KMS-11 (cell line): ENCODE measurements around the gene TNC.

ENCODE experiments used
- H2AFZ ChIP-seq: fragments of 200-600 bp; sonication (generic); 2 replicates; pipeline ENCODE4 v1.6.1; 2016; ENCODE audit warnings: antibody characterized with exemption, mixed run types, low read depth
- H3K27ac ChIP-seq: fragments of 200-600 bp; sonication (generic); 2 replicates; pipeline ENCODE4 v1.6.1; 2016; ENCODE audit warnings: mild to moderate bottlenecking, mixed run types
- H3K27me3 ChIP-seq: fragments of 200-600 bp; sonication (generic); 2 replicates; pipeline ENCODE4 v1.6.1; 2017; ENCODE audit warnings: mild to moderate bottlenecking, low read depth, mixed run types, moderate library complexity; ENCODE audit not compliant: insufficient read depth
- H3K36me3 ChIP-seq: fragments of 200-600 bp; sonication (generic); 2 replicates; pipeline ENCODE4 v1.6.1; 2017; ENCODE audit warnings: mild to moderate bottlenecking, mixed run types; ENCODE audit not compliant: insufficient read depth
- H3K4me1 ChIP-seq: fragments of 200-600 bp; sonication (generic); 2 replicates; pipeline ENCODE4 v1.6.1; 2016; ENCODE audit warnings: mild to moderate bottlenecking, low read depth, mixed run types; ENCODE audit not compliant: poor library complexity, severe bottlenecking
- H3K4me2 ChIP-seq: fragments of 200-600 bp; sonication (generic); 2 replicates; pipeline ENCODE4 v1.7.0; 2016; ENCODE audit warnings: mild to moderate bottlenecking, mixed run types
- H3K4me3 ChIP-seq: fragments of 200-600 bp; sonication (generic); IDR thresholded peaks from 2 replicates; pipeline ENCODE4 v1.6.1; 2017; ENCODE audit warnings: low read depth, low read length, mixed read lengths; ENCODE audit not compliant: insufficient read depth
- H3K79me2 ChIP-seq: fragments of 200-600 bp; sonication (generic); 2 replicates; pipeline ENCODE4 v1.6.1; 2016; ENCODE audit warnings: low read depth, mixed run types; ENCODE audit not compliant: insufficient read depth
- H3K9ac ChIP-seq: fragments of 200-600 bp; sonication (generic); 2 replicates; pipeline ENCODE4 v1.6.1; 2016; ENCODE audit warnings: mild to moderate bottlenecking, mixed run types
- H4K20me1 ChIP-seq: fragments of 200-600 bp; sonication (generic); 2 replicates; pipeline ENCODE4 v1.6.1; 2016; ENCODE audit warnings: mild to moderate bottlenecking, mixed run types; ENCODE audit not compliant: insufficient read depth
- TF ChIP-seq, protein P1 (sequence below): fragments of 200-600 bp; sonication (generic); conservative IDR thresholded peaks from 2 replicates; pipeline ENCODE4 v1.6.1; 2017; ENCODE audit warnings: low read depth, mild to moderate bottlenecking, antibody characterized with exemption, low read length, moderate library complexity, mixed read lengths

TNC gene

DNA sequence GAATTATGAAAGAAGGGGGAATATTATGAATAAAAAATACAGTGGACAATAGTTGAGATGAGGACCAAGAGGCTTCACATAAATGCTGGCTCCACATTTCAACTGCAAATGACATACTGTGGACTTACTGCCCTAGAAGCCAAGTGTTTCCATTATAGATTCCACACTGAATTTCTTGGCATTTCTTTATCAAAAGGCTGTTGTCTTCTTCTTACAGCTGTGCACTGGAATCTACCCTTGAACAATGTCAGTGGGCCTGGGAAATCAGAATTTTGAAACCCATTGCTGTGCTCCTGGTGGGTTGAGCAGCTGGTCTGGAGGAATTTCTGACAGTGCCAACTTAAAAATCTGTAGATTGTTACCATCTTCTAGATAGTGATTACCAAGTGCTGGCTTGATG lies 49.9 kb downstream of the TNC start:
- Histone ChIP-seq H3K36me3 (no peaks in the 10 kb centered on the region), H3K27ac (no peak overlapping the region), H4K20me1 (no peaks in the 10 kb centered on the region), H3K79me2 (no peaks in the 10 kb centered on the region), H3K4me2 (no peak overlapping the region), H3K27me3 (no peaks in the 10 kb centered on the region), H3K4me1 (no peaks in the 10 kb centered on the region), H3K9ac (no peak overlapping the region), H2AFZ (no peak overlapping the region), H3K4me3 (no peak overlapping the region)
- TF ChIP-seq, protein P1, sequence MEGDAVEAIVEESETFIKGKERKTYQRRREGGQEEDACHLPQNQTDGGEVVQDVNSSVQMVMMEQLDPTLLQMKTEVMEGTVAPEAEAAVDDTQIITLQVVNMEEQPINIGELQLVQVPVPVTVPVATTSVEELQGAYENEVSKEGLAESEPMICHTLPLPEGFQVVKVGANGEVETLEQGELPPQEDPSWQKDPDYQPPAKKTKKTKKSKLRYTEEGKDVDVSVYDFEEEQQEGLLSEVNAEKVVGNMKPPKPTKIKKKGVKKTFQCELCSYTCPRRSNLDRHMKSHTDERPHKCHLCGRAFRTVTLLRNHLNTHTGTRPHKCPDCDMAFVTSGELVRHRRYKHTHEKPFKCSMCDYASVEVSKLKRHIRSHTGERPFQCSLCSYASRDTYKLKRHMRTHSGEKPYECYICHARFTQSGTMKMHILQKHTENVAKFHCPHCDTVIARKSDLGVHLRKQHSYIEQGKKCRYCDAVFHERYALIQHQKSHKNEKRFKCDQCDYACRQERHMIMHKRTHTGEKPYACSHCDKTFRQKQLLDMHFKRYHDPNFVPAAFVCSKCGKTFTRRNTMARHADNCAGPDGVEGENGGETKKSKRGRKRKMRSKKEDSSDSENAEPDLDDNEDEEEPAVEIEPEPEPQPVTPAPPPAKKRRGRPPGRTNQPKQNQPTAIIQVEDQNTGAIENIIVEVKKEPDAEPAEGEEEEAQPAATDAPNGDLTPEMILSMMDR = no peak

DNA sequence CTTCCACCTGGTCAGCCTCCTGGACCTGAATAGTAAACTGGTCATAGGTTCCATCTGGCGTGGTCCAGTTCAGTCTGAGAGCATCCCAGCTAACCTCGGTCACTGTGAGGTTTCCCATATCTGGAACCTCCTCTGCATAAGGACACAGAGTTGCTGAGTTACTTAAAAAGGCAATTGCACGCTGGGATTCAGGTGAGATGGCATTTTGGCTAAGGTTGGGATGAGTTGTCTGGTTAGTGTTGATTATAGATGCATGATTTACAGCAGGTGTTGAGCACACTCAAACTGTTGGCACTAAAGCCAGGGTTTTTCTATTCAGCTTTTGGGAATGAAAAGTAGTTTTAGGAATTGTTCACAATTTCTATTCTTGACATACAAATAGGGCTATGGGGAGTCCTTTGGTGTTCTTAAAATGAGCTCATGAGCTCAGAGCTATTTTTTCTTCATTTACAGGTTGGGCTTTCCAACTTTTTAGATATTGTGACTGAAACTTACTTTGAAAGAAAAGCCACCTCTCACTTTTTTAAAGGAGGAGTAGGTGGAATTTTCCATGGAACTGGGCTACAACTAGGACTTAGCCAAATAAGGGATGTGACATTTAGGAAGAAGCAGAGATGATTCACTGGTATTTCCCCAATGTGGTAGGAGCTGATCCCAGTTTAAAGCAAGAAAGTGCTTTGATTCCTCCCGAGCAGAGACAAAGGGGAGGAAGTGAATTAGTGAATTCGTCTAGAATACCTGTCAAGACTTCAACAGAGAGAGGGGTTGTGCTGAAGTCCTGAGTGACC lies 54.7 kb downstream of the TNC start:
- H3K4me2 ChIP-seq = no peak overlapping the region

DNA sequence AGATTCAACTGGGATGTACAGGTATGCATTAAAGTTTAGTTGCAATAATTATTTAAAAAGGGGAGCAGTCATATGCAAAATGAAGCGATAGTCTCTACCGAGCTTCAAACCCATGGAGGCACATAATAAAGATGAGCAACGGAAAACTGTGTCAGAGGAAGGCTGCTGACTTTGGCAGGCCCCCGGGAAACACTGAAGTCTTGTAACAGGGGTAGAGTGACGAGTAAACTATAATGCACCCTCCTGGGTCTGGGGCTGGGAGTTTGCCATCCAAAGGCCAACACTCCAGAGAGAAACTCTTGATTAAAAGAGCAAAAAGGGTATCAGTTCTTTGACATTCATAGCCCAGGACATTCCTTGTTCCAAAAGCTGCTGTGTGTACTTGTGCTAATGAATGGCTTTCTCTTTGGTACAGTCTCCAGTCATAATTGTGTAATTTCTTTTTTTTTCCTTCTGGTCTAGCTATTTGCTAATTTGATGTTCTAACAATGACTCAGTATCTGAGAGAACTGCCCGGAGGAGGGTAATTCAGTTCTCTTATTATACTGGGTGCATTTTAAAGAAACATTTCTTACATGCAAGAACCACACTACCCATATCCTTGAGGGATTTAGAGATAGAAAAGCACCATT lies 59.2 kb downstream of the TNC start:
- TF ChIP-seq, protein P1 = no peak
- no peaks in the 10 kb centered on the region for H4K20me1 ChIP-seq
- H3K4me3 ChIP-seq = no peak overlapping the region
- H3K36me3 ChIP-seq = no peaks in the 10 kb centered on the region
- no peaks in the 10 kb centered on the region for H3K4me1 ChIP-seq
- H3K9ac ChIP-seq = no peak overlapping the region
- H2AFZ ChIP-seq = no peak overlapping the region
- no peaks in the 10 kb centered on the region for H3K79me2 ChIP-seq
- no peak overlapping the region for H3K27ac ChIP-seq
- no peak overlapping the region for H3K4me2 ChIP-seq
- no peaks in the 10 kb centered on the region for H3K27me3 ChIP-seq

More for the DNA sequence above, 54.7 kb downstream of the TNC start:
- Histone ChIP-seq H4K20me1 (no peaks in the 10 kb centered on the region), H2AFZ (no peak overlapping the region), H3K36me3 (no peaks in the 10 kb centered on the region), H3K79me2 (no peaks in the 10 kb centered on the region), H3K27ac (no peak overlapping the region), H3K4me3 (no peak overlapping the region), H3K4me1 (no peaks in the 10 kb centered on the region), H3K9ac (no peak overlapping the region), H3K27me3 (no peaks in the 10 kb centered on the region)
- TF ChIP-seq, protein P1 = no peak

DNA sequence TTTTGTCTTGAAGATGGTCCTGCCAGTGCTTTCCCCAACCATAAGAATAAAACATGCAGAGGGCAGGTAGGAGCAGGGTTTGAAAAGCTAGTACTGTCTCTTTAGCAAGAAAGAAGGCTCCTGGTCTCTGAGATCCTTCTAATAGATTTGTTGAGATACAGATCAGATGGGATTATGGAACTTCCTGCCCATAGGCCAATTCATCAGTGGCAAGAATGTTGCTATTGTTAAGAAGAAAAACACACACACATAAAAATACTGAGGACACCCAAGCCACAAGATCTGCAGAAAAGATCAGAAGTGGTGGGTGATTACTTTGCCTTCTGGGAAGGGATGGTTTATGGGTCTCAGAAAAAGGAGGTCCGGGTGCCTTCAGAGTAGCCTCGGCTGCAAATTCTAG lies 59.8 kb downstream of the TNC start:
- Histone ChIP-seq H4K20me1 (no peaks in the 10 kb centered on the region), H3K4me3 (no peak overlapping the region), H2AFZ (no peak overlapping the region), H3K27me3 (no peaks in the 10 kb centered on the region), H3K4me1 (no peaks in the 10 kb centered on the region), H3K79me2 (no peaks in the 10 kb centered on the region), H3K9ac (no peak overlapping the region), H3K36me3 (no peaks in the 10 kb centered on the region), H3K27ac (no peak overlapping the region), H3K4me2 (no peak overlapping the region)
- TF ChIP-seq, protein P1 = no peak
